ENCODE data around the gene PDS5A. TPM values are rescaled to one million over a fixed set of nuclear protein-coding genes. Genes with fewer than 3 reads are reported as not detected.
A peak's percentile ranks its signal among the peaks of the same experiment; 100 is the strongest.

PDS5A gene
- total and polyA plus RNA-seq, 2 of the 13 experiments (the other 11 are each of a cell fraction or from before 2014, with no cell fraction given) = 31.8 to 57.0 TPM

- TF ChIP-seq BRCA1 (CRISPR knock-in tag; IDR thresholded peaks at IDR 0.05) (no peak), TFDP1 (CRISPR knock-in tag; IDR thresholded peaks at IDR 0.05; ENCODE audit: borderline replicate concordance) (no peak), GABPA (IDR thresholded peaks at IDR 0.05; ENCODE audit: low read depth, low read length) (no peak), GABPA (CRISPR knock-in tag; IDR thresholded peaks at IDR 0.05; ENCODE audit: low read depth) (no peak), GATAD2A (CRISPR knock-in tag; IDR thresholded peaks at IDR 0.05) (peak; percentile 60; the same call in 1 of the 2 replicates), TBX2 (CRISPR knock-in tag; IDR thresholded peaks at IDR 0.05; ENCODE audit: borderline replicate concordance) (no peak), TRIM24 (CRISPR knock-in tag; IDR thresholded peaks at IDR 0.05) (no peak), ZKSCAN8 (CRISPR knock-in tag; IDR thresholded peaks at IDR 0.05; ENCODE audit: borderline replicate concordance) (no peak), ATF1 (CRISPR knock-in tag; IDR thresholded peaks at IDR 0.05) (no peak), ARID5B (CRISPR knock-in tag; IDR thresholded peaks at IDR 0.05) (peak; percentile 39; the same call in 1 of the 2 replicates), ZBTB3 (CRISPR knock-in tag; IDR thresholded peaks at IDR 0.05; ENCODE audit: borderline replicate concordance, low read depth) (no peak), MAZ (IDR thresholded peaks at IDR 0.05; ENCODE audit: borderline replicate concordance, low read depth, low read length) (no peak), MAZ (CRISPR knock-in tag; IDR thresholded peaks at IDR 0.05; ENCODE audit: low read depth) (no peak), HNF4A (CRISPR knock-in tag; IDR thresholded peaks at IDR 0.05) (peak; percentile 53), CEBPG (CRISPR knock-in tag; IDR thresholded peaks at IDR 0.05) (peak; percentile 50; the same call in 1 of the 2 replicates), EP300 (IDR thresholded peaks at IDR 0.05; ENCODE audit: low read depth in 2 of 2, low read length in 2 of 2) (peak in 1 of 2 experiments; percentile 10; a peak in 1 of 4 replicates), EP300 (CRISPR knock-in tag; IDR thresholded peaks at IDR 0.05; ENCODE audit: borderline replicate concordance) (no peak)
These were observed 131.0 kb downstream of the PDS5A start (continued) for GRCh38 chr4:39846705-39847104.

All from HepG2 (cell line).